Activated T-cell treated with anti-CD3 and anti-CD28 coated beads, Interleukin-2, amount 50 U/mL, for 24 hours (primary cell): ENCODE results near the gene MOB3A.

Source experiments
- DNase-seq: peaks from one replicate; pipeline ENCODE4 v3.0.0-alpha.2; 2020
- H3K27ac Mint-ChIP-seq: 2 replicates; pipeline ENCODE4 v1.8.0; 2020; ENCODE audit warnings: mild to moderate bottlenecking, mixed read lengths
- H3K27me3 Mint-ChIP-seq: 2 replicates; pipeline ENCODE4 v1.8.0; 2020; ENCODE audit warnings: mixed read lengths
- H3K36me3 Mint-ChIP-seq: 2 replicates; pipeline ENCODE4 v1.8.0; 2020; ENCODE audit warnings: low read depth, mixed read lengths
- H3K4me1 Mint-ChIP-seq: 2 replicates; pipeline ENCODE4 v1.8.0; 2020; ENCODE audit warnings: low read depth, mixed read lengths
- H3K4me3 Mint-ChIP-seq: 2 replicates; pipeline ENCODE4 v1.8.0; 2020; ENCODE audit warnings: mild to moderate bottlenecking, moderate library complexity, mixed read lengths
- H3K9me3 Mint-ChIP-seq: 2 replicates; pipeline ENCODE4 v1.8.0; 2020; ENCODE audit warnings: mixed read lengths

The MOB3A gene

DNA sequence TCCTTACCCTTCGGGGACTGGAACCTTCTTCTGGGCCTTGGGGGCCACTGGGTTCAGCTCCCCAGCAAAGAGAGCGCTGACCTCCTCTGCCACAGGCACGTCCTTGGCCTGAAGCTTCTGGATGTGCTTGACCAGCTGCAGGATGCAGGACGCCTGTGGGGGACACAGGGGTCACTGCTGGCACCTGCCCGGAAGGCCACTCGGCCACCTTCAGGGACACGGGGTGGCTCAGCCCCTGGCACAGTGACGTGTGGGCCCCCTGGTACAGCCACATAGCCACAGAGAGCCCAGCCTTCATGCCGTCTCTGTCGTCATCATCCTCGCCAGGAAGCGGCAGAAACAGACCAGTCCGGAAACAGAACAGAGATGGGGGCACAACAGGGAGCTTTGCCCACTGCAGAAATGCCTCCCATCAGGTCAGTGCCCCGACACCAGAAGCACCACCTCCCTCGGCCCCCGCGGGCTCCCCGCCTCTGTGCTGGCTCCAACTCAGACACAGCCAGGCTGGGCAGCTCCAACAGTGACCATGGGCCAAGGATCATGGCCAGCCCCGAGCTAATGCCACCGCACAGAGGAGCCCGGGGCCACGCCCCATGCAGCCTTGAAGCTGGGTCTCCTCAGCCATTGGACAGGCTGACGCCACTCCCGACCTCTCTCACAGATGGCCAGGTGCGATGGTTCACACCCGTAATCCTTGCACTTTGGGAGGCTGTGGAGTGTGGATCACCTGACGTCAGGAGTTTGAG lies 21.3 kb upstream of the MOB3A start:
- H3K4me3 Mint-ChIP-seq = no peak overlapping the region
- no peak overlapping the region for H3K27ac Mint-ChIP-seq
- DNase-seq = no peak
- H3K36me3 Mint-ChIP-seq = peaks cover 94% of the 10 kb centered on the region
- H3K4me1 Mint-ChIP-seq = peaks cover 4% of the 10 kb centered on the region
- H3K9me3 Mint-ChIP-seq = no peaks in the 10 kb centered on the region
- H3K27me3 Mint-ChIP-seq = no peaks in the 10 kb centered on the region

DNA sequence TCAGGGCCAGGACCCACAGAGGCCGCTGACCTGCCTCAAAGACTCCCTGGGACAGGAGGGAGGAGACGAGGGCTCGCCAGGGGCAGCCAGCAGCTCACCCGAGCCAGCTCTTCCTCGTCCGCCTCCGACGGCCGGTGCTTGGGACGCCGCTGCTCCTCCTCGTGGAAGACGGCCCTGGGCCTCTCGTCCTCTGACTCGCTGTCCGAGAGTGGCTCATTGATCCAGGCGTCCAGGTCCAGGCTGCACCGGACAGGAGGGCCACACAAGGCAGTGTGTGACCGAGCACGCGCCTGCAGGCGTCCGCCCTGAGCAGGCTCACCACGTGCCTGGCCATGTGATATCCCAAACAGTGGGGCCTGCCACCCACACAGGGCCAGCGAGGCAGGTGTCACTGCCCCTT lies 20.4 kb upstream of the MOB3A start:
- Mint-ChIP-seq H3K27me3 (no peaks in the 10 kb centered on the region), H3K4me1 (peaks cover 7% of the 10 kb centered on the region), H3K27ac (no peak overlapping the region), H3K9me3 (no peaks in the 10 kb centered on the region), H3K36me3 (peaks cover 96% of the 10 kb centered on the region), H3K4me3 (no peak overlapping the region)
- DNase-seq = no peak

DNA sequence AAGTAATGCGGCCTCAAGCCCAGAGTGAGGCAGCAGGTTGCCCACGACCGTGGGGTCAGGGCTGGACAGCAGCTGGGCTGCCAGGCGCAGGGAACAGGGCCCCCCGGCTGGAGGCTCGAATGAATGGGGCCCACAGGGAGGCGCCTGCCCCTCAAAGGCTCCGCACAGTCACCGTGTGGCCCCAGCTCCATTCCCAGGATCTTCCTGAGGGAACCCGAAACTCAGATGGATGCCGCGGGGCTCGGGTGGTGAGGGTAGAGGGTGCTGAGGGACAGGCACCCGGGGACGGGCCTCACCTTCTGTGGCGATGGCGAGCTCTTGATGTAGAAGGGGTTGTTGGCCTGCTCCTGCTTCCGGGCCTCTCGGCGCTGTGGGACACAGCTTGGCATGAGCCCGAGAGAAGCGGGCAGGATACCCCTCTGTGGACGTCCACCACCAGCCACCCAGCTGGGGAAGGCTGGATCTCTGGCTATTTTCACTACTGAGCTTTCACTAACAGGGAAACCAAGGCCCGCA lies 19.8 kb upstream of the MOB3A start:
- Mint-ChIP-seq H3K4me1 (peaks cover 7% of the 10 kb centered on the region), H3K4me3 (no peak overlapping the region), H3K27me3 (no peaks in the 10 kb centered on the region), H3K9me3 (no peaks in the 10 kb centered on the region), H3K27ac (no peak overlapping the region), H3K36me3 (peaks cover 94% of the 10 kb centered on the region)
- DNase-seq = no peak

DNA sequence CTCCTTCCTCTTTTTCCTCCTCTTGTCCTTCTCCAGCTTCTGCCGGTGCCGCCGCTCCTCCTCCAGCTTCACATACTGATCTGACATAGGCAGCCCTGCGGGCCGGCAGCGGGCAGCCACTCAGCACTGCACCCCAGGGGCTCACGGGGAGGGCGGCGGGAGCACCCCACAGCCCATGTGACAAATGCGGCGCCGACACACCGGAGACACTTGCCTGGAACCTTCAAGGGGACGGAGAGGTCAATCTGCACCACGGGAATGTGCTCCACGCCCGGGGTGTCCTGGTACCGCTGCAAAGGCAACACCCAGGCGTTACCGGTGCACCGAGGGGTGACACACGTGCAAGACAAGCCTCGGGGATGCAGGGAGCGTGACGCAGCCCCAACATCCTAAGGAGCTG lies 19.2 kb upstream of the MOB3A start:
- Mint-ChIP-seq H3K27me3 (no peaks in the 10 kb centered on the region), H3K4me3 (no peak overlapping the region), H3K27ac (no peak overlapping the region), H3K9me3 (no peaks in the 10 kb centered on the region), H3K4me1 (peaks cover 7% of the 10 kb centered on the region), H3K36me3 (peaks cover 93% of the 10 kb centered on the region)
- no peak for DNase-seq

DNA sequence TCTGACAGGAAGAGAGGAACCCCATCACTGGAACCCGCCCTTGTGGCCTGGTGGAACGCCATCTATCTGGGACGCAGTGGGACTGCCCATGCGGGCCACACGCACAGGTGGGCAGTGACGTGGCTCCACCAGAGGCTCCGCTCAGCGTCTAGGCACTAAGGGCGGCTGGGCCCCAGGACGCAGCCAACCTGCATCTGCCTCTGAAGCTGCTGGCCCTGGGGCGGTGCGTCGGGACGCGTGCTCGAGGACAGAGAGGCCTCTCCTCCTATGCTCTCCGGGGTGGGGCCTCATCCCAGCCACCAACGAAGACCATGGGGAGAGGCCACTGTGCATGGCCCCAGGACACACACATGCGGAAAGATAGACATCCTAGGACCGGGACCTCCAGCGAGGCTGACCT lies 18.7 kb upstream of the MOB3A start:
- H3K36me3 Mint-ChIP-seq = peaks cover 93% of the 10 kb centered on the region
- H3K27ac Mint-ChIP-seq = no peak overlapping the region
- no peaks in the 10 kb centered on the region for H3K9me3 Mint-ChIP-seq
- no peaks in the 10 kb centered on the region for H3K27me3 Mint-ChIP-seq
- no peak overlapping the region for H3K4me3 Mint-ChIP-seq
- DNase-seq = no peak
- peaks cover 7% of the 10 kb centered on the region for H3K4me1 Mint-ChIP-seq

DNA sequence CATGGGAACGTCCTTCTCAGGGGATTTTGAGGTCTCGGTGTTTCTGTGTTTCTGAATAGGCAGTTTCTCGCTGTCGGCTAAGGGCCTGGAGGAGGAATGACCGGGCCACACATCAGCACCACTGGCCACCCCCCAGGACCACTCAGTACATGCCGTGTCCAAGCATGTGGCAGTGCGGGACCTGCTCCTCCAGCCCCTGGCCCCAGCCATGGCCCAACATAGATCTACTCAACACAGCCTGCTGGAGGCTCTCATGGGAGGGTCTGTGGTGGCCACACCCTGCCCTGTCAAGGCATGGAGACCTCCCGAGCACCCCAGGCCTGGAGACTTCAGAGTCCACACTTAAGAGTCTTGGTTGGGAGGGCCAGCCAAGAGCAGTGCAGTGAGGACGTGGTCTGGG lies 18.1 kb upstream of the MOB3A start:
- Mint-ChIP-seq H3K27ac (peak overlapping the region; percentile 39), H3K9me3 (no peaks in the 10 kb centered on the region), H3K4me3 (no peak overlapping the region), H3K4me1 (peaks cover 7% of the 10 kb centered on the region), H3K36me3 (peaks cover 94% of the 10 kb centered on the region), H3K27me3 (no peaks in the 10 kb centered on the region)
- DNase-seq = no peak

DNA sequence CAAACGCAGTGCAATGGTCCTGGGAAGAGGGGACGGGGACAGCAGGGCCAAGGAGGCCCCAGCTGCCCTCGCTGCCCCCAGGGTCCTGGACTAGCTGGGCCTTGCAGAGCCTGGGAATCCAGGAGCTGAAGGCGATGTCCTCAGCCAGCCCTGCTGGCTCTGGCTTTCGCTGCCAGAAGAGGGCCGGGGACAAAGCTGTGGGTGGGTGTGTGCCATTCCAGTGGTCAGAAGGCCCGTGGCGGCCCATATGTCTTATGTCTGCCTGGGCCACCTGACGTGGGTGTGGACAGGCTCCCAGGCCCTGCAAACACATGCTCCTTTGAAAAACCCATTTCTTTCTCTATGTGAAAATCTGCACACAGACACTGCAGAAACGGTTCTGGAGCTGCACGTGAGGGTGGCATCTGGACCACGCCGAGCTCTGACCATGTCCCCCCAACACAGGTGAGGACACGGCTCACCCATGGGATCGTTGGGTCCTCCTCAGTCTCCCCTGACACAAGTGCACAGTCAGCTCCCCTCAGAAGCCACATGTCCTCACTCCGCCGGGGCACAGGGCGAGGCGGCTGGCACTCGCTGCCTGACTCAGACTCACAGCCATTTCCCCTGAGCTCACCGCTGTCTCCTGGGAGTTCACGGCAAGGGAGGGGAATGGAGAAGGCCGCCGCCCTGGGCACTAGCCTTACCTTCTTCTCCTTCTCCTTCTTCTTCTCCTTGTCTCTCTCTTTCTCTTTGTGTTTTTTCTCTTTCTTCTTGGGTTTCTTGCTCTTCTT lies 17.5 kb upstream of the MOB3A start:
- Mint-ChIP-seq H3K36me3 (peaks cover 93% of the 10 kb centered on the region), H3K9me3 (no peaks in the 10 kb centered on the region), H3K27me3 (no peaks in the 10 kb centered on the region), H3K4me1 (peaks cover 7% of the 10 kb centered on the region), H3K4me3 (no peak overlapping the region), H3K27ac (peak overlapping the region; percentile 39)
- no peak for DNase-seq

DNA sequence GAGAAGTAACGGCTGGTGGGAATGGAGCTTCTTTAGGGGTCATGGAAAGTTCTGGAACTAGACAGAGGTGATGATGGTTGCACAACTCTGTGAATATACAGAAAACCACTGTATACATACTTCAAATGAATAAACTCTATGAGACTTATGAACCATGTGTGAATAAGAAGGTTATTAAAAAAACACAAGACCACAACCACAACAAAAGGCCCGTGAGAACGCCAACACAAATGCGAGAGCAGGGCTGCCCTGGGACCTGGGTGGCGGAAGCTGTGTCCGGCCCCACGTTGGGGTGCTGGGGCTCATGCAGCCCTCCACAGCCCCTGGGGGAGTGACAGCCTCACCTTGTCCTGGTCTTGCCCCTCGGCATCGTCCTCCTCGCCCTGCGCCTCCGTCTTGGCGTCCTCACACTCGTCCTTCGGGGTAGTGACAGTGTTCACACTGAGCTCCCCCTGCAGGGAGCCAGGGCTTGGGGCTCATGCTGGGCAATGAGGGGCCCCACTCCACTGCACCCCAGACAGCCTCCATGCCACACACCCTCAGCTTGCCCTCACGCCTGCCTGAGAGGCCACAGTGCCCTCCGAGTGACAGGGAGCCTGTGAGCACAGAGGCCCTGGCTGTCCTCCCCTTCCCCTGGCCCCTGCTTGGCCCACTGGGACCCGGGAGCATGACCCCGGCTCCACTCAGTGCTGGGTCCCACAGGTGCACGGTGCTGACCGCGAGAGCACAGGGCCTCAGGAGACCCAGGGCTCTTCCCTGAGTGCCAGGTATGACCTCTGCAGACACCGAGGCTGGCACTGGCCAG lies 16.6 kb upstream of the MOB3A start:
- Mint-ChIP-seq H3K36me3 (peaks cover 93% of the 10 kb centered on the region), H3K27me3 (no peaks in the 10 kb centered on the region), H3K4me3 (no peak overlapping the region), H3K27ac (peak overlapping the region; percentile 86), H3K4me1 (peaks cover 7% of the 10 kb centered on the region), H3K9me3 (no peaks in the 10 kb centered on the region)
- no peak for DNase-seq

DNA sequence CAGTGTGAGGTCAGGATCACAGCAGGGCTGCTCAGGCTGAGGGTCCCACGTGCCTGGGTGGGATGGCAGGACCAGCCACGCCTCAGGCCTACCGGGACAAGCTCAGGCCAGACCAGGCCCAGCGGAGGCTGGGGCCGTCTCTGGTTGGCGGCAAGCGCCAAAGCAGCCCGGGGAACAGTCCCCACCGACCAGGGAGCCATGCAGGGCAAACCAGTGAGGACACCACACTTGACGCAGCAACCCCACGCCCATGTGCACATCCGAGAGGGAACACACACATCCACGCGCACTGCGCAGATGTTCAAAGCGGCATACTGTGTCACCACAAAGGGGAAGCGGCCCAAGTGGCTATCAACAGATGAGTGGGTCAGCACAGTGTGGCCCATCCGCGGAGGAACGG lies 15.8 kb upstream of the MOB3A start:
- no peak overlapping the region for H3K27ac Mint-ChIP-seq
- peaks cover 93% of the 10 kb centered on the region for H3K36me3 Mint-ChIP-seq

DNA sequence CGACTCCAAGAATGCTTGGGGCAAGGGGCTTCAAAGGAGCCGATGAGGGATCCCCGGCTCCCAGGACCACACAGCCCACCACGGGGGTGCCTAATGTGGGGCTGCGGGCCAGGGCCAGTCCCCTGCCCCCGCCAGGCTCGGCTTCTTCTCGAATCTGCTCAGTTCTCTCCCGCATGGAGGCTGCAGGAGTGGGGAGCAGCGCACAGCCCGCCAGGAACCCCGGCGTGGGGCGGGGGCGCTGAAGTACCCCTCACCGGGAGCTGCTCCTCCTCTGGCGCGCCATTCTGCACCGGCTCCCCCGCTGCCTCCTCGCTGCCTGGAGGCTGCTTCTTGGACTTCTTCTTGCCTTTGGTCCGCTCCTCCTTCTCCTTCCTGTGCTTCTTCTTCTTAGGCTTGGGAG lies 15.3 kb upstream of the MOB3A start:
- Mint-ChIP-seq H3K36me3 (peaks cover 93% of the 10 kb centered on the region), H3K4me3 (no peak overlapping the region), H3K27me3 (no peaks in the 10 kb centered on the region), H3K9me3 (no peaks in the 10 kb centered on the region), H3K27ac (no peak overlapping the region), H3K4me1 (peaks cover 7% of the 10 kb centered on the region)
- DNase-seq = no peak

More for the DNA sequence above, 15.8 kb upstream of the MOB3A start:
- H3K27me3 Mint-ChIP-seq = no peaks in the 10 kb centered on the region
- H3K4me1 Mint-ChIP-seq = peaks cover 7% of the 10 kb centered on the region
- H3K4me3 Mint-ChIP-seq = no peak overlapping the region
- no peak for DNase-seq
- no peaks in the 10 kb centered on the region for H3K9me3 Mint-ChIP-seq

DNA sequence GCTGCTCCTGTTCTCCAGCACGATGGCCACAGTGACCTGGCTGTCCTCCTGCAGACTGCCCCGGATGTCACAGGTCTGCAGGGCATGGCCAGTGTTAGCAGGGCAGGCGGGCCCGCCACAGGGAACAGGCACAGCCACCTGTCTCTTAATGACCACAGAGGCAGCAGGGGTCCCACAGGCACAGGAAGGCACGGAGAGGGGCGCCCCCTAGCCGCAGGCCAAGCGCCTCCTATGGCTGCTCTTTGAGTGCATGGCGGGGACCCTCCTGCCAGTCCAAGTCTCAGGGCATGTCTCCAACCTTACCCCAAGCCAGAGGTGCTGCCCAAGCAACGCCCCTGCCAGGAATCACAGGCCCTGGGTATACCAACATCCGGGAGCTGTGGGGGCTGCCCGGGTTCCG lies 14.7 kb upstream of the MOB3A start:
- no peak for DNase-seq
- Mint-ChIP-seq H3K27me3 (no peaks in the 10 kb centered on the region), H3K4me3 (no peak overlapping the region), H3K36me3 (peaks cover 93% of the 10 kb centered on the region), H3K4me1 (peaks cover 7% of the 10 kb centered on the region), H3K27ac (no peak overlapping the region), H3K9me3 (no peaks in the 10 kb centered on the region)

DNA sequence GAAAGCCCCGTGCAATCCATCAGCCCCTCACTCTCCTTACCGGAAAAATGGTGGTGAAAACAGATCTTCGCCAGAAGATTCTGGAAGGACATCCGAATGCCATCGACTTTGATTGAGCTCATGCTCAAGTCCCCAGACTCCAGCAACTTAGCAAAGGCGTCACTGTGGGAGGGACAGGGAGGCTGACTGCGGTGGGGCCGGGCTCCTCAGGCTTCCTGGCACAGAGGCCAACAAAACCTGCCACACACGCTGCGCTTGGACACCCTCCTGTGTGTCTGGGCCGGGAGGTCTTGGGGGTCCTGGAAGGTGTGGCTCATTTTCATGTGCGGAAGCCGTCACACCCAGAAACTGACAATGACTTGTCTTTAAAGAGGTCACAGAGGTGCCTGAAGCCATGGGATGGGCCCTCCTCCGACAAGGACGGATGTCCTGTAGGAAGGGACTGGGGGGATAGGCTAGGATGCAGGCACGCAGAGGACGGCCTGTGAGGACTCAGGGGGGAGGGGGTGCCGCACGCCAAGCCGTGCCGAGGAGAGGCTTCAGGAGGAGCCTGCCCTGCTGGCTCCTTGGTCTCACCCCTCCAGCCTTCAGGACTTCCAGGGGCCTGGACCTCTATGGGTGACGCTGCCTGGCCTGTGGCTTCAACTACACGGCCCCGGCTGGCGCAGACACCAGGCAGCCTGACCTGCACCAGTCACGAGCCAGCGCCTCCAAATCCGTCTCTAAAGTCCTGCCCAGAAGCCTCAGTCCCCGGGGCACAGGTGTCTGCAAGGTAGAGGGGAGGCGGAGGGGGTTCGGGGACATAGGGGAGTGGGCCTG lies 13.1 kb upstream of the MOB3A start:
- H3K9me3 Mint-ChIP-seq = peaks cover 8% of the 10 kb centered on the region
- H3K27ac Mint-ChIP-seq = peak overlapping the region; percentile 35
- peaks cover 93% of the 10 kb centered on the region for H3K36me3 Mint-ChIP-seq
- DNase-seq = no peak
- H3K4me1 Mint-ChIP-seq = peaks cover 7% of the 10 kb centered on the region
- H3K4me3 Mint-ChIP-seq = no peak overlapping the region
- no peaks in the 10 kb centered on the region for H3K27me3 Mint-ChIP-seq

DNA sequence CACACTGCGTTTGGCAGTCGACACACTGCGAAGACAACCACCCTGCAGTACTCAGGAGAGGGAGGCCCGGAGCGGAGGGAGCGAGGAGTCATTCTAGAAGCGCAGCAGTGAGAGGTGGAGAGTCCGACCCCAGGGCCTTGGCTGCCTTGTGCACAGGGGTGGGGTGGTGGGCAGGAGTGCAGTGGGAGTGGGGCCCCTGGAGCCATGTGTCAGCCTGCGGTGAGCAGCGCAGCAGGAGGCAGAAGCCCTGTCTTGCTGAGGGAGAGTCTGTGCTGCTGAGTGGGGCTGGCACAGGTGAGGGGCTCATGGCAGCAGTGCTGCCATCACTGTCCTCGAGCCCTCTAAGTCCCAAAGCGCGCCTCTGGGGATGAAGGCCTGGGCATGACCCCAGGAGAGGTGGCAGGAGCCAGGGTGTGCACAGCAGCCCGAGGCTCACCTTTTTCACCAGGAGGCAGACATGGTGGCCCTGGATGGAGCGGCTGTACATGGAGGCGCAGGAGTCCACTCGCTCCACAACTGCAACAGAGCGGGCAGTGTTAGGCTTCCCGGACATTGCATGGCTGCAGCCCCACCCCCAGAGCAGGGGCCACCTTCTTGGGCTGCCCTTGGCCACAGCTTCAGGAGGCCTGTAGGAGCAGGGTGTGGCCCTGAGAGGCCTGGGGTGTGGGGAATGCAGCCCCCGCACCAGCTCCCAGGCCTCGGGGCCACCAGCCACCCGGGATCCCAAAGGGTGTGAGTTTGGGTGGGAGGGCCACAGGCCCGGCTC lies 12.3 kb upstream of the MOB3A start:
- H3K27ac Mint-ChIP-seq = peak overlapping the region; percentile 5
- no peaks in the 10 kb centered on the region for H3K27me3 Mint-ChIP-seq
- no peak for DNase-seq
- peaks cover 4% of the 10 kb centered on the region for H3K4me1 Mint-ChIP-seq
- H3K36me3 Mint-ChIP-seq = peaks cover 93% of the 10 kb centered on the region
- H3K9me3 Mint-ChIP-seq = peaks cover 8% of the 10 kb centered on the region
- no peak overlapping the region for H3K4me3 Mint-ChIP-seq
